Liver (tissue), 3 donors: ENCODE data around the gene DAPK1.

Experiments used
- GABPA ChIP-seq, 2 donors: IDR thresholded peaks in 1 of 2; conservative IDR thresholded peaks in 1 of 2; 2 replicates each; pipeline ENCODE4 v1.6.1; 2016; ENCODE audit warnings: antibody characterized with exemption in 2 of 2, mild to moderate bottlenecking in 1 of 2, moderate library complexity in 1 of 2
- HNF4A ChIP-seq, 2 donors: conservative IDR thresholded peaks; 2 replicates each; pipeline ENCODE4 v1.6.1; 2016; ENCODE audit warnings: antibody characterized with exemption in 2 of 2, mild to moderate bottlenecking in 2 of 2
- RAD21 ChIP-seq, 2 donors: IDR thresholded peaks; 2 replicates each; pipeline ENCODE4 v1.6.1; 2016; ENCODE audit warnings: antibody characterized with exemption in 2 of 2, mild to moderate bottlenecking in 2 of 2
- SP1 ChIP-seq: IDR thresholded peaks from 2 replicates; pipeline ENCODE4 v1.6.1; 2018; ENCODE audit warnings: antibody characterized with exemption, mild to moderate bottlenecking
- TAF1 ChIP-seq: conservative IDR thresholded peaks from 2 replicates; pipeline ENCODE4 v1.6.1; 2016; ENCODE audit warnings: antibody characterized with exemption, mild to moderate bottlenecking
- TF ChIP-seq, protein P1 (sequence below): fragments of 150-350 bp; IDR thresholded peaks from 2 replicates; pipeline ENCODE4 v1.5.1; 2017; ENCODE audit warnings: improper control_type of control experiment, low read depth, low read length; ENCODE audit not compliant: missing input control
- TF ChIP-seq, protein P2 (sequence below): IDR thresholded peaks from 2 replicates; pipeline ENCODE4 v1.6.1; 2016; ENCODE audit warnings: antibody characterized with exemption
- TF ChIP-seq, protein P3 (sequence below): IDR thresholded peaks from 2 replicates; pipeline ENCODE4 v1.6.1; 2016; ENCODE audit warnings: antibody characterized with exemption
- donor health status: healthy.
- donor health status: healthy.

DNA sequence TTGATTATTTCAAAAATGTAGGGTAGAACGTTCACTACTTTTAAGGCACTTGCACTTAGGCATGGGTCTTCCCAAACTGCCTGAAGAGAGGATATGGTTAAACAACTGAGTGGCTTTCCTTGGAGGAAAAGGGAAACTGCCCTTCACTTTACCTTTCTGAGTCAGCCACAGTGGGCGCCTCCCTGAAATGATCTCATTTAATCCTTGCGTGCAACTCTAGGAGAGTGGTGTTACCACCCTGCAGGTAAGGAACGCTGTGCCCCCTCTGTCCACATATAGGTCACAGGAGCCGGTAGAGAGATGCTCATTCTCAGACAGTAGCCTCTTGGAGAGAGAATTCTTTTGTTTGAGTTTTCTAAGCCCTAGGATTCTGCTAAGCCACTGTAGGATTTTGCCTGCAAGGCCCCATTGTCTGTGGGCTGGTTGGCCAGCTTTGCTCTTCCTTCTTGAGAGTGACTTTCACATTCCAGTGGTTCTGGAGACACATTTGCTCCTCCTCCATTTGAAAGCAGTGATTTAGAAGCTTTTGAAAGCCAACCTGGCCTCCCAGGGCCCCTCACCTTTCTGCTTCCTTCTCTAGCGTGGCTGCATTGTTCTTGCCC, 118.0 kb downstream of the DAPK1 start:
- TF ChIP-seq, protein P1, sequence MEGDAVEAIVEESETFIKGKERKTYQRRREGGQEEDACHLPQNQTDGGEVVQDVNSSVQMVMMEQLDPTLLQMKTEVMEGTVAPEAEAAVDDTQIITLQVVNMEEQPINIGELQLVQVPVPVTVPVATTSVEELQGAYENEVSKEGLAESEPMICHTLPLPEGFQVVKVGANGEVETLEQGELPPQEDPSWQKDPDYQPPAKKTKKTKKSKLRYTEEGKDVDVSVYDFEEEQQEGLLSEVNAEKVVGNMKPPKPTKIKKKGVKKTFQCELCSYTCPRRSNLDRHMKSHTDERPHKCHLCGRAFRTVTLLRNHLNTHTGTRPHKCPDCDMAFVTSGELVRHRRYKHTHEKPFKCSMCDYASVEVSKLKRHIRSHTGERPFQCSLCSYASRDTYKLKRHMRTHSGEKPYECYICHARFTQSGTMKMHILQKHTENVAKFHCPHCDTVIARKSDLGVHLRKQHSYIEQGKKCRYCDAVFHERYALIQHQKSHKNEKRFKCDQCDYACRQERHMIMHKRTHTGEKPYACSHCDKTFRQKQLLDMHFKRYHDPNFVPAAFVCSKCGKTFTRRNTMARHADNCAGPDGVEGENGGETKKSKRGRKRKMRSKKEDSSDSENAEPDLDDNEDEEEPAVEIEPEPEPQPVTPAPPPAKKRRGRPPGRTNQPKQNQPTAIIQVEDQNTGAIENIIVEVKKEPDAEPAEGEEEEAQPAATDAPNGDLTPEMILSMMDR, result no peak
- TF ChIP-seq TAF1 (no peak), HNF4A (conservative IDR thresholded peaks at IDR 0.05) (no peak), RAD21 (IDR thresholded peaks at IDR 0.05) (no peak), GABPA (IDR thresholded peaks at IDR 0.05 in 1 of 2, conservative IDR thresholded peaks at IDR 0.05 in 1 of 2) (no peak), SP1 (no peak)
- TF ChIP-seq, protein P2, sequence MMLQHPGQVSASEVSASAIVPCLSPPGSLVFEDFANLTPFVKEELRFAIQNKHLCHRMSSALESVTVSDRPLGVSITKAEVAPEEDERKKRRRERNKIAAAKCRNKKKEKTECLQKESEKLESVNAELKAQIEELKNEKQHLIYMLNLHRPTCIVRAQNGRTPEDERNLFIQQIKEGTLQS, result no peak
- TF ChIP-seq, protein P3, sequence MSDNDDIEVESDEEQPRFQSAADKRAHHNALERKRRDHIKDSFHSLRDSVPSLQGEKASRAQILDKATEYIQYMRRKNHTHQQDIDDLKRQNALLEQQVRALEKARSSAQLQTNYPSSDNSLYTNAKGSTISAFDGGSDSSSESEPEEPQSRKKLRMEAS, result no peak
